A673 (cell line): ENCODE results near the gene VSX2. TPM values are rescaled to one million over a fixed set of nuclear protein-coding genes. Genes with fewer than 3 reads are reported as not detected.
A peak's percentile ranks its signal among the peaks of the same experiment; 100 is the strongest.

Experiments used
- Bru-seq: library from RNA; stranded (reverse); fragments of 400-500 nt; gene quantifications from one replicate; lab custom pipeline; 2021; lab: Mats Ljungman, UMichigan
- BruChase-seq, 2 experiments: library from RNA; stranded (reverse); fragments of 400-500 nt; gene quantifications; one replicate each; lab custom pipeline; 2021; lab: Mats Ljungman, UMichigan
- BruUV-seq: library from RNA; stranded (reverse); fragments of 400-500 nt; replicated peaks from 2 replicates; lab custom pipeline; 2021; lab: Mats Ljungman, UMichigan
- CTCF ChIA-PET: fragments of 300-600 bp; sonication (Branson Sonifier 250); formaldehyde crosslinking; loops from one replicate; lab custom pipeline; 2022; ENCODE audit warnings: antibody characterized with exemption; lab: Charles Lee
- POLR2A ChIA-PET: fragments of 300-600 bp; sonication (Branson Sonifier 250); formaldehyde crosslinking; loops from one replicate; lab custom pipeline; 2022; ENCODE audit warnings: antibody characterized with exemption; ENCODE audit not compliant: low non-redundant PET; lab: Charles Lee
- DNase-seq: peaks from one replicate; pipeline ENCODE4 v3.0.0-alpha.2; 2015; ENCODE audit warnings: low spot score
- H3K27ac ChIP-seq: fragments of 200-600 bp; sonication (generic); 2 replicates; pipeline ENCODE4 v1.5.1; 2016; ENCODE audit warnings: mixed run types, low read depth, mild to moderate bottlenecking, mixed read lengths, antibody characterized with exemption, low read length; ENCODE audit not compliant: poor library complexity, severe bottlenecking
- H3K27me3 ChIP-seq: fragments of 200-600 bp; sonication (generic); replicated peaks from 2 replicates; pipeline ENCODE4 v1.6.1; 2017; ENCODE audit warnings: mixed run types, low read depth, mild to moderate bottlenecking, mixed read lengths, antibody characterized with exemption, low read length; ENCODE audit not compliant: insufficient read depth, poor library complexity
- H3K36me3 ChIP-seq: fragments of 200-600 bp; sonication (generic); 2 replicates; pipeline ENCODE4 v1.6.1; 2016; ENCODE audit warnings: mixed run types, mild to moderate bottlenecking, mixed read lengths, antibody characterized with exemption, low read length; ENCODE audit not compliant: insufficient read depth, poor library complexity, severe bottlenecking
- H3K4me1 ChIP-seq: fragments of 200-600 bp; sonication (generic); 2 replicates; pipeline ENCODE4 v1.6.1; 2017; ENCODE audit warnings: mixed run types, mild to moderate bottlenecking, mixed read lengths, antibody characterized with exemption, low read length; ENCODE audit not compliant: insufficient read depth, poor library complexity, severe bottlenecking
- H3K4me3 ChIP-seq: fragments of 200-600 bp; sonication (generic); 2 replicates; pipeline ENCODE4 v1.5.1; 2016; ENCODE audit warnings: low read depth, mixed run types, mild to moderate bottlenecking, mixed read lengths, low read length; ENCODE audit not compliant: poor library complexity, severe bottlenecking
- H3K9me3 ChIP-seq: fragments of 200-600 bp; sonication (generic); 2 replicates; pipeline ENCODE4 v1.6.1; 2016; ENCODE audit warnings: mixed run types, low read depth, mild to moderate bottlenecking, mixed read lengths, antibody characterized with exemption, low read length; ENCODE audit not compliant: poor library complexity, severe bottlenecking
- CTCF ChIP-seq: fragments of 300-800, 200-600 bp; sonication (generic); conservative IDR thresholded peaks from 2 replicates; pipeline ENCODE4 v1.5.1; 2017; ENCODE audit warnings: low read depth, mild to moderate bottlenecking, antibody characterized with exemption, low read length, moderate library complexity, mixed read lengths
- EZH2 ChIP-seq: fragments of 200-600 bp; sonication (generic); IDR thresholded peaks from 2 replicates; pipeline ENCODE4 v1.6.1; 2017; ENCODE audit warnings: borderline replicate concordance, low read depth, mild to moderate bottlenecking, mixed read lengths, antibody characterized with exemption, low read length; ENCODE audit not compliant: poor library complexity, severe bottlenecking
- intact Hi-C: fragments of 100-400 bp; cut with micrococcal nuclease; formaldehyde crosslinking; loops from one replicate; pipeline ENCODE4 v1.10.0; 2022; ENCODE audit not compliant: unreplicated experiment
- long read RNA-seq: library from polyadenylated mRNA; stranded (forward); transcript quantifications from one replicate; pipeline ENCODE4 v2.0.0, GENCODE V29; 2022
- total RNA-seq: library from RNA; stranded (reverse); gene quantifications from 2 replicates; pipeline ENCODE4 v1.2.3, GENCODE V29; 2021

Gene VSX2
- not detected in 2 replicates for total RNA-seq
- not detected for Bru-seq, nascent RNA
- not detected for BruChase-seq, experiment 1, labeled RNA remaining after a 2-hour chase
- not detected for BruChase-seq, experiment 2, labeled RNA remaining after a 6-hour chase
- long read RNA-seq, result 0 reads

GRCh38 chr14:74238974-74239847, at the start of gene VSX2:
Gene VSX2 (plus strand): TSS chr14:74239449. CDS start chr14:74239562, 113 bp downstream.
- TF ChIP-seq EZH2 (peak; percentile 20), CTCF (no peak)
- Histone ChIP-seq H3K9me3 (no peaks in the 10 kb centered on the region), H3K27ac (no peak within 1 kb of the TSS), H3K4me3 (no peak within 1 kb of the TSS), H3K36me3 (no peaks in the 10 kb centered on the region), H3K27me3 (peaks cover 91% of the 10 kb centered on the region), H3K4me1 (no peaks in the 10 kb centered on the region)
- no TSS peak for BruUV-seq
- no peak for DNase-seq
- ChIA-PET POLR2A (no interaction called here), CTCF (interaction anchor here (0.5 kb wide), 1 partner anchor 67 kb away, joined by 4 read pairs; no protein-coding TSS in a partner anchor)
- intact Hi-C loops, result no loop called here

- no peaks in the 10 kb centered on the region for H3K4me1 ChIP-seq
- ChIA-PET CTCF (no interaction called here), POLR2A (no interaction called here)
- intact Hi-C loops, result no loop called here
- no peaks in the 10 kb centered on the region for H3K27me3 ChIP-seq
- no peaks in the 10 kb centered on the region for H3K36me3 ChIP-seq
- no peak overlapping the region for H3K27ac ChIP-seq
- H3K9me3 ChIP-seq, result no peaks in the 10 kb centered on the region
- no peak for DNase-seq
- H3K4me3 ChIP-seq, result no peak overlapping the region
- TF ChIP-seq EZH2, result no peak
- no peak for TF ChIP-seq CTCF
- BruUV-seq, result no TSS peak
Measured at GRCh38 chr14:74190927-74191575, 48.2 kb upstream of the VSX2 start.

- DNase-seq, result no peak
- Histone ChIP-seq H3K4me1 (no peaks in the 10 kb centered on the region), H3K36me3 (no peaks in the 10 kb centered on the region), H3K4me3 (no peak overlapping the region), H3K9me3 (no peaks in the 10 kb centered on the region), H3K27me3 (no peaks in the 10 kb centered on the region), H3K27ac (no peak overlapping the region)
- intact Hi-C loops, result no loop called here
- no TSS peak for BruUV-seq
- ChIA-PET POLR2A (no interaction called here), CTCF (no interaction called here)
- TF ChIP-seq CTCF, result no peak
- no peak for TF ChIP-seq EZH2
Measured at GRCh38 chr14:74194506-74195274, 44.6 kb upstream of the VSX2 start.
